GM12878 (cell line): ENCODE measurements around the gene PYGB. TPM values are rescaled to one million over a fixed set of nuclear protein-coding genes. Genes with fewer than 3 reads are reported as not detected.

ENCODE experiments used
- ATAC-seq: fragments of 200-7000 bp; cut with Tn5 transposase; 3 replicates; pipeline ENCODE4 v1.9.1; 2020; ENCODE audit warnings: mild to moderate bottlenecking, moderate library complexity
- BruUV-seq: library from RNA; stranded (reverse); fragments of 400-500 nt; replicated peaks from 2 replicates; lab custom pipeline; 2021; lab: Mats Ljungman, UMichigan
- CTCF ChIA-PET: fragments of 300-600 bp; sonication (Branson Sonifier 250); formaldehyde crosslinking; extraction: SDS; loops from one replicate; lab custom pipeline; 2021; ENCODE audit warnings: inconsistent platforms; lab: Yijun Ruan, JAX
- POLR2A ChIA-PET: fragments of 350-600 bp; formaldehyde crosslinking; extraction: SDS; loops from one replicate; lab custom pipeline; 2021; ENCODE audit warnings: inconsistent platforms; lab: Charles Lee
- RAD21 ChIA-PET: fragments of 300-600 bp; sonication (Branson Sonifier 250); formaldehyde crosslinking; loops from one replicate; lab custom pipeline; 2023; ENCODE audit warnings: antibody characterized with exemption; ENCODE audit not compliant: unreplicated experiment; lab: Charles Lee
- SMC1A ChIA-PET: fragments of 300-600 bp; sonication (Branson Sonifier 250); formaldehyde crosslinking; loops from one replicate; lab custom pipeline; 2023; ENCODE audit not compliant: unreplicated experiment, uncharacterized antibody; lab: Charles Lee
- DNase-seq: peaks from one replicate; pipeline ENCODE4 v3.0.0-alpha.2; 2011; ENCODE audit warnings: low read depth, low spot score
- FAIRE-seq: peaks from 3 replicates; lab custom pipeline; 2011; peaks lifted over from hg19 to GRCh38; lab: Jason Lieb, UNC
- H2AFZ ChIP-seq: 2 replicates; pipeline ENCODE4 v1.6.0; 2011; ENCODE audit warnings: low read depth, low read length, control low read depth; ENCODE audit not compliant: control insufficient read depth
- H3K27ac ChIP-seq: 2 replicates; pipeline ENCODE4 v1.5.1; 2011; ENCODE audit warnings: control low read depth; ENCODE audit not compliant: control insufficient read depth, insufficient read depth
- H3K27me3 ChIP-seq, 2 experiments: replicated peaks in 1 of 2; 2 replicates each; pipeline versions ENCODE4 v1.6.0 to v1.6.1; 2011; ENCODE audit warnings: low read length in 1 of 2; ENCODE audit not compliant: control insufficient read depth in 2 of 2, insufficient read depth in 2 of 2
- H3K36me3 ChIP-seq, 2 experiments: 2 replicates each; pipeline ENCODE4 v1.5.1; 2011; ENCODE audit warnings: low read length in 1 of 2; ENCODE audit not compliant: control insufficient read depth in 2 of 2, insufficient read depth in 2 of 2
- H3K4me1 ChIP-seq: 2 replicates; pipeline ENCODE4 v1.6.1; 2011; ENCODE audit warnings: mild to moderate bottlenecking, low read length, moderate library complexity, mixed read lengths; ENCODE audit not compliant: control insufficient read depth, insufficient read depth
- H3K4me2 ChIP-seq: 2 replicates; pipeline ENCODE4 v1.6.0; 2011; ENCODE audit warnings: control low read depth; ENCODE audit not compliant: control insufficient read depth, insufficient read depth
- H3K4me3 ChIP-seq: fragments of 200-600 bp; sonication (generic); 2 replicates; pipeline ENCODE4 v1.5.1; 2016
- H3K79me2 ChIP-seq: 2 replicates; pipeline ENCODE4 v1.6.0; 2011; ENCODE audit warnings: low read length; ENCODE audit not compliant: control insufficient read depth, insufficient read depth
- H3K9ac ChIP-seq: 2 replicates; pipeline ENCODE4 v1.8.0; 2011; ENCODE audit warnings: low read length, control low read depth, mixed read lengths; ENCODE audit not compliant: control insufficient read depth, insufficient read depth
- H3K9me3 ChIP-seq: replicated peaks from 3 replicates; pipeline ENCODE4 v1.5.1; 2011; ENCODE audit warnings: mild to moderate bottlenecking, low read length; ENCODE audit not compliant: control insufficient read depth, insufficient read depth
- H4K20me1 ChIP-seq: 2 replicates; pipeline ENCODE4 v1.6.0; 2011; ENCODE audit not compliant: control insufficient read depth, insufficient read depth
- ESRRA ChIP-seq: IDR thresholded peaks from 2 replicates; pipeline ENCODE4 v1.6.1; 2012; ENCODE audit warnings: mild to moderate bottlenecking, low read length, improper control_type of control experiment
- NFYA ChIP-seq: IDR thresholded peaks from 2 replicates; pipeline ENCODE4 v1.6.1; 2011; ENCODE audit warnings: low read depth, mild to moderate bottlenecking, low read length, improper control_type of control experiment, borderline replicate concordance
- PAX5 ChIP-seq: IDR thresholded peaks from 2 replicates; pipeline ENCODE4 v1.6.1; 2011; ENCODE audit warnings: low read depth, low read length, borderline replicate concordance
- PML ChIP-seq: IDR thresholded peaks from 2 replicates; pipeline ENCODE4 v1.6.1; 2012; ENCODE audit warnings: low read length, inconsistent platforms
- TAF1 ChIP-seq: IDR thresholded peaks from 2 replicates; pipeline ENCODE4 v1.6.1; 2011; ENCODE audit warnings: mild to moderate bottlenecking, low read depth, low read length, borderline replicate concordance
- WGBS: methylation state at CpG from one replicate; pipeline ENCODE4 v1.1.6; 2016; ENCODE audit warnings: low lambda C conversion rate; ENCODE audit not compliant: insufficient replicate concordance, insufficient coverage; ENCODE audit errors: missing lambda C conversion rate; 5-methylcytosine and 5-hydroxymethylcytosine counted together
- in situ Hi-C: fragments of 300-500 bp; cut with MboI; formaldehyde crosslinking; loops from 9 replicates; pipeline ENCODE4 v1.14.3; 2018; ENCODE audit warnings: mixed read lengths
- intact Hi-C: fragments of 100-400 bp; cut with micrococcal nuclease; formaldehyde crosslinking; loops from one replicate; pipeline ENCODE4 v1.14.2; 2022; ENCODE audit not compliant: unreplicated experiment
- polyA plus RNA-seq, 11 experiments: library from polyadenylated mRNA; depleted of rRNA in 4 of 11; unstranded in 6 of 11; stranded (reverse) in 5 of 11; fragments of >200 nt; fragmentation: Nextera tagmentation in 4 of 11; fragmentation: Illumina TruSeq in 1 of 11; extraction: Ambion mirVana in 4 of 11; extraction: Trizol in 1 of 11; gene quantifications; 1 replicate in 1 of 11; 2 replicates in 10 of 11; pipeline versions ENCODE4 v1.2.1 to v1.2.3, GENCODE V29; 2011 to 2016; ENCODE audit warnings: inconsistent platforms in 2 of 11, missing spikeins in 2 of 11, low read depth in 1 of 11
- total RNA-seq, 4 experiments: library from RNA; depleted of rRNA in 3 of 4; stranded (reverse); fragments of >200 nt in 3 of 4; fragmentation: Illumina TruSeq in 1 of 4; extraction: Trizol in 1 of 4; gene quantifications; 2 replicates each; pipeline versions ENCODE4 v1.2.1 to v1.2.3, GENCODE V29; 2013 to 2021
- TF ChIP-seq, protein P1 (sequence below): IDR thresholded peaks from 2 replicates; pipeline ENCODE4 v1.6.1; 2012; ENCODE audit warnings: mild to moderate bottlenecking, low read depth, low read length

PYGB gene
- total and polyA plus RNA-seq, 10 of the 15 experiments (the other 5 are each of a cell fraction or from before 2014, with no cell fraction given): 0.34 to 33.5 (median 21.8) TPM

DNA sequence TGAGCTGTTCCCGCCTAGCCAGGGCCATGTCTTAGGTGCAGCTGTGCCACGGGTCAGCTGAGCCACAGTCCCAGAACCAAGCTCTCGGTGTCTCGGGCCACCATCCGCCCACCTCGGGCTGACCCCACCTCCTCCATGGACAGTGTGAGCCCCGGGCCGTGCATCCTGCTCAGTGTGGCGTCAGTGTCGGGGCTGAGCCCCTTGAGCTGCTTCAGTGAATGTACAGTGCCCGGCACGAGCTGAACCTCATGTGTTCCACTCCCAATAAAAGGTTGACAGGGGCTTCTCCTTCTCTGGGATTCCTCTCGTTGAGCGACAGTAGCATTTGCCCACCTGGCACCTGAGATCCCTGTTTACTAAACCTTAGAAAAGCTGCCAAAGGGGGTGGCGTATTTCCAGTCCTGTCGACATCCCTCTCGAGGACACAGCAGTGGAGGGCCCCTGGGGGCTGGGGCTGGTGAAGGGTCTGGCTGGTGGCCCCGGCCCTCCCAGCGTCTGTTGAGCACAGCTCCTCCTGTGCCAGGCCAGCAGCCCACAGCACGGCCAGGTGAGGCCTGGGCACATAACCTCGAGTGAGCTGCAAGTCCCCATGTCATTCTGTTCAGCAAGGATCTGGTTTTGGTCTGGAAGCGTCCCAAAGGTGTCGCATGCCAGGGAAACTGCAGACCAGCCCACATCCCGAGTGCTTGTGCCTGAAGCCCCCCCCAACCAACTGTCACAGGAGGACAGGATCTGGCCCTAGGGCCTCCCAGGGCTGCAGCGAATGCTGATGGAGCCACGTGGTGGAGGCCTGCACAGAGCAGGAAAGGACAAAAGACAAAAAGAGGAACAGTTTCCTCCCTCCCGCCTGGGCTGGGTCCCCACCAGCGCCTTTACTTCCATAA, 21.2 kb upstream of the PYGB start:
- ATAC-seq (no peak), DNase-seq (no peak), FAIRE-seq (no peak)
- no peak overlapping the region for H3K4me3 ChIP-seq
- RAD21 ChIA-PET: no interaction called here
- SMC1A ChIA-PET: no interaction called here
- no peaks in the 10 kb centered on the region for H4K20me1 ChIP-seq
- CTCF ChIA-PET: no interaction called here
- no peaks in the 10 kb centered on the region for H3K27me3 ChIP-seq
- intact Hi-C loops: no loop called here
- H3K27ac ChIP-seq: no peak overlapping the region
- POLR2A ChIA-PET: no interaction called here
- 86% methylated on average over 27 of the region's 28 CpGs for WGBS
- no peak for TF ChIP-seq PAX5
- no peak for TF ChIP-seq PML
- TF ChIP-seq TAF1: no peak
- TF ChIP-seq ESRRA: no peak
- TF ChIP-seq, protein P1, sequence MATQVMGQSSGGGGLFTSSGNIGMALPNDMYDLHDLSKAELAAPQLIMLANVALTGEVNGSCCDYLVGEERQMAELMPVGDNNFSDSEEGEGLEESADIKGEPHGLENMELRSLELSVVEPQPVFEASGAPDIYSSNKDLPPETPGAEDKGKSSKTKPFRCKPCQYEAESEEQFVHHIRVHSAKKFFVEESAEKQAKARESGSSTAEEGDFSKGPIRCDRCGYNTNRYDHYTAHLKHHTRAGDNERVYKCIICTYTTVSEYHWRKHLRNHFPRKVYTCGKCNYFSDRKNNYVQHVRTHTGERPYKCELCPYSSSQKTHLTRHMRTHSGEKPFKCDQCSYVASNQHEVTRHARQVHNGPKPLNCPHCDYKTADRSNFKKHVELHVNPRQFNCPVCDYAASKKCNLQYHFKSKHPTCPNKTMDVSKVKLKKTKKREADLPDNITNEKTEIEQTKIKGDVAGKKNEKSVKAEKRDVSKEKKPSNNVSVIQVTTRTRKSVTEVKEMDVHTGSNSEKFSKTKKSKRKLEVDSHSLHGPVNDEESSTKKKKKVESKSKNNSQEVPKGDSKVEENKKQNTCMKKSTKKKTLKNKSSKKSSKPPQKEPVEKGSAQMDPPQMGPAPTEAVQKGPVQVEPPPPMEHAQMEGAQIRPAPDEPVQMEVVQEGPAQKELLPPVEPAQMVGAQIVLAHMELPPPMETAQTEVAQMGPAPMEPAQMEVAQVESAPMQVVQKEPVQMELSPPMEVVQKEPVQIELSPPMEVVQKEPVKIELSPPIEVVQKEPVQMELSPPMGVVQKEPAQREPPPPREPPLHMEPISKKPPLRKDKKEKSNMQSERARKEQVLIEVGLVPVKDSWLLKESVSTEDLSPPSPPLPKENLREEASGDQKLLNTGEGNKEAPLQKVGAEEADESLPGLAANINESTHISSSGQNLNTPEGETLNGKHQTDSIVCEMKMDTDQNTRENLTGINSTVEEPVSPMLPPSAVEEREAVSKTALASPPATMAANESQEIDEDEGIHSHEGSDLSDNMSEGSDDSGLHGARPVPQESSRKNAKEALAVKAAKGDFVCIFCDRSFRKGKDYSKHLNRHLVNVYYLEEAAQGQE: no peak
- TF ChIP-seq NFYA: no peak
- no peaks in the 10 kb centered on the region for H3K79me2 ChIP-seq
- BruUV-seq: no TSS peak
- no peaks in the 10 kb centered on the region for H3K9me3 ChIP-seq
- no peak overlapping the region for H3K9ac ChIP-seq
- H3K4me1 ChIP-seq: peaks cover 3% of the 10 kb centered on the region
- no peak overlapping the region for H3K4me2 ChIP-seq
- no peak overlapping the region for H2AFZ ChIP-seq
- H3K36me3 ChIP-seq: no peaks in the 10 kb centered on the region; a peak in 2 of 4 replicates
- in situ Hi-C loops: no loop called here
